Lower leg skin (tissue), 4 donors: ENCODE results near the gene LRRC75B. TPM values are rescaled to one million over a fixed set of nuclear protein-coding genes. Genes with fewer than 3 reads are reported as not detected.
A peak's percentile ranks its signal among the peaks of the same experiment; 100 is the strongest.
"Not testable (repeated sequence)": the region's sequence is repeated elsewhere in the genome, so short reads cannot be mapped to it uniquely, and the experiment has no call there.

ENCODE experiments used
- DNase-seq, 2 donors: peaks; one replicate each; pipeline ENCODE4 v3.0.0-alpha.2; 2019; ENCODE audit warnings: low spot score in 2 of 2
- H3K4me3 ChIP-seq: fragments of 200-600 bp; sonication (generic); 2 replicates; pipeline ENCODE4 v1.5.1; 2017; ENCODE audit warnings: mild to moderate bottlenecking, low read depth; ENCODE audit not compliant: poor library complexity, severe bottlenecking
- CTCF ChIP-seq, 3 donors: fragments of 450-650 bp; IDR thresholded peaks; one replicate each; pipeline ENCODE4 v1.5.1; 2016; ENCODE audit warnings: antibody characterized with exemption in 3 of 3, mild to moderate bottlenecking in 3 of 3, moderate library complexity in 2 of 3
- POLR2A ChIP-seq, 2 donors: fragments of 450-650 bp; IDR thresholded peaks; one replicate each; pipeline ENCODE4 v1.6.1; 2016 to 2017; ENCODE audit warnings: antibody characterized with exemption in 2 of 2, mild to moderate bottlenecking in 1 of 2, moderate library complexity in 1 of 2
- WGBS, 2 donors: methylation state at CpG; one replicate each; pipeline ENCODE4 v1.1.5; 2018; 5-methylcytosine and 5-hydroxymethylcytosine counted together
- intact Hi-C: fragments of 100-400 bp; cut with DNase I; formaldehyde crosslinking; loops from one replicate; pipeline ENCODE4 v1.15.0; 2023; ENCODE audit warnings: low total_unique reads
- total RNA-seq, 4 donors: library from RNA; depleted of rRNA; stranded (reverse); fragments of >200 nt; gene quantifications; one replicate each; pipeline ENCODE4 v1.1.0, GENCODE V29; 2016

Gene LRRC75B, protein sequence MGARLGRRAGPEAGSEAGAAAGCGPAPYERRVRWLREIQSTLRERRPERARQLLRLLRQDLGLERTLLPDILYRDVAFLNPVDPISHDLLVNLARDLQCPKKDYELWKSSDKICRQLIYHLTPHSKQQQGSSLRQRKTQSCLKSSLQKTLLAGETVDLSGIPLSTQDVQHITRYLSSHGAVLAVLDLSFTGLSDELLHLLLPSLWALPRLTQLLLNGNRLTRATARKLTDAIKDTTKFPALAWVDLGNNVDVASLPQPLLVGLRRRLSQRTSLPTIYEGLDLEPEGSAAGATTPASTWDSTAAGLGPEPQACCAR
- 10 to 100 TPM; 12.5 to 19.2 (median 16.5) TPM for total RNA-seq

GRCh38 chr22:24592851-24593558, at the start of gene LRRC75B:
Gene LRRC75B (minus strand): TSS chr22:24593073. CDS start chr22:24593039, 34 bp downstream.
- 5 to 13% methylated on average over 28 to 36 of the region's 72 CpGs for WGBS, 2 donors
- intact Hi-C loops: no loop called here
- peak within 1 kb of the TSS; percentile 53 for H3K4me3 ChIP-seq
- peak; percentile 81 to 97 for DNase-seq
- TF ChIP-seq POLR2A (IDR thresholded peaks at IDR 0.05): no peak
- no peak for TF ChIP-seq CTCF (IDR thresholded peaks at IDR 0.05)

DNA sequence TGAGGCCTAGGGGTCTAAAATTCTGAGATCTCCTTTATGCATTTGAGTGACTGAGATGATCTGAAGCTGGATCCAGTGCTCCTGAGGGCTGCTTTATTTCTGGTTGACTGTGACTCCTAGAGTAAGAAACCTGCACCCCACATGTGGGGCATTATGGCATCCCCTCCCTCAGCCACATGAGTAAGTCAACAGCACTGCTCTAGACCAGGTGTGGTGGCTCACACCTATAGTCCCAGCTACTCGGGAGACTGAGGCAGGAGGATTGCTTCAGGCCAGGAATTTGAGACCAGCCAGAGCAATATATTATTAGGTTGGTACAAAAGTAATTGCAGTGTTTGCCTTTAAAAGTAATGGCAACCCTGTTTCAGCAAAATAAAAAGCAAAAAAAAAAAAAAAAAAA, 49.4 kb upstream of the LRRC75B start:
- H3K4me3 ChIP-seq, DNase-seq, intact Hi-C loops: not testable (repeated sequence)
- WGBS, 2 donors: 55 to 75% methylated on average over 1 of the region's 1 CpG

DNA sequence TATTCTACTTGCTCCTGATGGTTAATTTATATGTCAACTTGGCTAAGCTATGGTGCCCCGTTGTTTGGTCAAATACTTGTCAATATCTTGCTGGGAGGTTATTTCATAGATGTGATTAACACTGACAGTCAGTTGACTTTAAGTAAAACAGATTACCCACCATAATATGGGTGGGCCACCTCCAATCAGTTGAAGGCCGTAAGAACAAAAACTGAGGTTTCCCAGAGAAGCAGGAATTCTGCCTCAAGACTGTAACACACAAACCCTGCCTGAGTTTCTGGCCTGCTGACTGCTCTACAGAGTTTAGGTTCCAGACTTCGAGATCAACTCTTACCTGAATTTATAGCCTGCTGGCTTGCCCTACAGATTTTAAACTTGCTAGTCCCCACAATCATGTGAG, 43.6 kb upstream of the LRRC75B start:
- intact Hi-C loops, H3K4me3 ChIP-seq, DNase-seq: not testable (repeated sequence)
- 77 to 85% methylated on average over 3 of the region's 3 CpGs for WGBS, 2 donors

DNA sequence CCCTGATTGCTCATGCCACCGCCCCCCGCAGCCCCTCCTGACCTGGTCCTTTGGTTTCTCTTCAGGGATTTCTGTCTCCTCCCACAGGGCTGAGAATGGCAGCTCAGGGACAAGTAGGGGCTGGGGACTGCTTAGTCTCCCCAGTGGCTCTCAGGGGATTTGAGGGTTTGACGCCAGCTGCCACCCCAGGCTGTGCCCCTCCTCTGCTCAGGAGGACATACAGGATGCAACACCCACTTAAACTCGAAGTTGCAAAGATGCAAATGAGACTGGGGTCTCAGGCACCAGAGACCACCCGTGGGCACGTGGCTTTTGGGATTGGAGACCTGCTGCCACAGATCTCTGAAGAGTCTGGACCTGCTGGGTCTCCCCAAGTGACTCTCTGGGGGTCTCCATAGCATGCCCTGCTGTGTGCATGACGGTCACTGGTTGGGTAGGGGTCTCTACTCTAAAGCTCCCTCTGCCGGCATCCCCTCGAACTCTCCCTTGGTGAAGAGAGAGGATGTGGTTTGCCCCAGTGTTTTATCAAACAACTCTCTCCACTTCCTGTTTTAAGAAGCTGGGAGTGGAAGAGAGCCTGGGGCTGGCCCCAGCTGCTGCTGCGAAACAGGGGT, 42.0 kb upstream of the LRRC75B start:
- H3K4me3 ChIP-seq, intact Hi-C loops, DNase-seq: not testable (repeated sequence)
- WGBS, 2 donors: 45 to 54% methylated on average over 9 to 10 of the region's 10 CpGs

DNA sequence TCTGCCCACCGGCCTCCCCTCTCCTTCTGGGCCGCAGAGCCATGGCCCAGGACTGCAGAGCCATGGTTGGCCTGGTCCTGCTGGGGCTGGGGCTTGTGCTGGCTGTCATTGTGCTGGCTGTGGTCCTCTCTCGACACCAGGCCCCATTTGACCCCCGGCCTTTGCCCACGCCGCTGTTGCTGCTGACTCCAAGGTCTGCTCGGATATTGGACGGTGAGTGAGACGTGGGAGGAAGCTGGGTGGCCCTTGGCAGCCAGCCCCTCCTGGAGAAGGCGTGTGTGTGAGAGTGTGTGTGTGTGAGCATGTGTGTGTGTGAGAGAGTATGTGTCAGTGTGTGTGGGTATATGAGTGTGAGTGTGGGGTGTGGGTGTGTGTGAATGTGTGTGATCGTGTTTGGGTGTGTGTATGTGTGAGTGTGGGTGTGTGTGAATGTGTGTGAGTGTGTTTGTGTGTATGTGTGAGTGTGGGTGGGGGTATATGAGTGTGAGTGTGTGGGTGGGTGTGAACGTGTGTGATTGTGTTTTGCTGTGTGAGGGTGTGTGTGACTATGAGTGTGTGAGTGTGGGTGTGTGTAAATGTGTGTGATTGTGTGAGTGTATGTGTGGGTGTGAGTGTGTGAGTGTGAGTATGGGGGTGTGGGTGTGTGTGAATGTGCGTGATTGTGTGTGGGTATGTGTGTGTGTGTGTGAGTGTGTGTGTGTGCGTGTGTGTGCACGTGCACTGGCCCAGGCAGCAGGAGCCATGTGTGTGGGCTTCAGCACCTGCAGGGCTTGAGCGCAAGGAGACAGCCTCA, 40.6 kb upstream of the LRRC75B start:
- intact Hi-C loops, DNase-seq, H3K4me3 ChIP-seq: not testable (repeated sequence)
- WGBS, 2 donors: 59 to 62% methylated on average over 15 to 16 of the region's 16 CpGs

DNA sequence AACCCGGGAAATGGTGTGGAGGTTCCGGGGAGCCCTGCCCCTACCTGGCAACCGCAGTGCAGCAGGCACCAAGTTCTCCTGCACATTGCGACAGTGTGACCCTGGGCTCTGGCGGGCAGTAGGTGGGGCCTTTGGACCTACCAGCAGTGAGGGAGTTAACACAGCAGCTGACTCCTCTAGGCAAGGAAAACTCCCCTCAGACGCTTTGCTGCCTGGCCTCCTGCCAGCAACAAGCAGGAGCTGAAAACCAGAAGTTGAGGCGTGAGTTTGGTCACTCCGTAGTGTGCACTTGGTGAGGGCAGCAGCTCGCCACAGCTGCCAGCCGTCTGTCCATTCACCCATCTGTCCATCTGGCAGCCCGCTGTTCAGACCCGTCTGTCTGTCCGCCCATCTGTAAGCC, 39.8 kb upstream of the LRRC75B start:
- DNase-seq, intact Hi-C loops, H3K4me3 ChIP-seq: not testable (repeated sequence)
- 32 to 57% methylated on average over 5 to 9 of the region's 13 CpGs for WGBS, 2 donors

- DNase-seq, H3K4me3 ChIP-seq, intact Hi-C loops: not testable (repeated sequence)
- 65 to 66% methylated on average over 7 to 16 of the region's 16 CpGs for WGBS, 2 donors
Observed at GRCh38 chr22:24631430-24632122, 38.7 kb upstream of the LRRC75B start.

DNA sequence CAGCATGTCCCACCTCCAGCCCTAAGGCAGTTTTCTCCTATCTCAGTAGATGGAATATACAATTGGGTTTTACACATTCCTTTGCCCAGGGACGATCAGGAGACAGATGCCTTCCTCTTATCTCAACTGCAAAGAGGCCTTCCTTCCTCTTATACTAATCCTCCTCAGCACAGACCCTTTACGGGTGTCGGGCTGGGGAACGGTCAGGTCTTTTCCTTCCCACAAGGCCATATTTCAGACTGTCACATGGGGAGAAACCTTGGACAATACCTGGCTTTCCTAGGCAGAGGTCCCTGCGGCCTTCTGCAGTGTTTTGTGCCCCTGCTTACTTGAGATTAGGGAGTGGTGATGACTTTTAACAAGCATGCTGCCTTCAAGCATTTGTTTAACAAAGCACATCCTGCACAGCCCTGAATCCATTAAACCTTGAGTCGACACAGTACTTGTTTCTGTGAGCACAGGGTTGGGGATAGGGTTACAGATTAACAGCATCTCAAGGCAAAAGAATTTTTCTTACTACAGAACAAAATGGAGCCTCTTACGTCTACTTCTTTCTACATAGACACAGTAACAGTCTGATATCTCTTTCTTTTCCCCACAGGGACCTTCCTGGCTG, 38.0 kb upstream of the LRRC75B start:
- WGBS, 2 donors: 61 to 64% methylated on average over 7 of the region's 7 CpGs
- intact Hi-C loops, H3K4me3 ChIP-seq, DNase-seq: not testable (repeated sequence)

DNA sequence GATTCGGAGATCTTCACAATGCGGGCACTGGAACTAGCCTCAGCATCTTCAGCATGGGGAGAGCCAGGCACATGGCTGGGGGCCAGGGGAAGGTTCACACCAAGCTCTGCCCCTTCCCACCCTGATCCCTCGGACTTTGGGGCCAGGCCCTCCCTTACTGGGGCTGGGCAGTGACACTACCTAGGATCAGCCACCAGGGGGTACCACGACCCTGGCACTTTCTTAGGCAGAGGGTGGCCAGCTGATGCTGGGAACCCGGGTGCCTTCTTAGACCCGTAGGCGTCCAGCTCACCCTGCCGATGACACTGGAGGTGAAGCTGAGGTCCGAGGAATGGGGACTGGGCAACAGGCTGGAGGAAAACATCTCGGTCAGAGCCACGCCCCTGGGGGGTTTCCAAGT, 36.2 kb upstream of the LRRC75B start:
- 30% methylated on average over 7 of the region's 11 CpGs; no CpG with 5 or more reads in 1 of the 2 donors for WGBS, 2 donors
- H3K4me3 ChIP-seq, DNase-seq, intact Hi-C loops: not testable (repeated sequence)

DNA sequence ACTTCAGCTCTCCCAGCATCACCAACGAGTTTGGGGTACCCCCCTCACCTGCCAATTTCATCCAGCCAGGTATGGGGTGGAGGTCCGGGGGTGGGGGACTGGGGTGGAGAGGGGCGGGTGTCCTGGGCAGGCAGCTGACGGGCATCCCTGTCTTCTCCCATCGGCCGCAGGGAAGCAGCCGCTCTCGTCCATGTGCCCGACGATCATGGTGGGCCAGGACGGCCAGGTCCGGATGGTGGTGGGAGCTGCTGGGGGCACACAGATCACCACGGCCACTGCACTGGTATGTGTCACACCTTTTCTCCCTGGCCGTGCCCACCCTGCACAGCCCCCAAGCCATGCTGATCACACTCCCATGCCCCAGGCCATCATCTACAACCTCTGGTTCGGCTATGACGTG, 35.0 kb upstream of the LRRC75B start:
- intact Hi-C loops, DNase-seq, H3K4me3 ChIP-seq: not testable (repeated sequence)
- whole genome bisulfite sequencing, 2 donors: 93% methylated on average over 11 of the region's 16 CpGs; no CpG with 5 or more reads in 1 of the 2 donors

DNA sequence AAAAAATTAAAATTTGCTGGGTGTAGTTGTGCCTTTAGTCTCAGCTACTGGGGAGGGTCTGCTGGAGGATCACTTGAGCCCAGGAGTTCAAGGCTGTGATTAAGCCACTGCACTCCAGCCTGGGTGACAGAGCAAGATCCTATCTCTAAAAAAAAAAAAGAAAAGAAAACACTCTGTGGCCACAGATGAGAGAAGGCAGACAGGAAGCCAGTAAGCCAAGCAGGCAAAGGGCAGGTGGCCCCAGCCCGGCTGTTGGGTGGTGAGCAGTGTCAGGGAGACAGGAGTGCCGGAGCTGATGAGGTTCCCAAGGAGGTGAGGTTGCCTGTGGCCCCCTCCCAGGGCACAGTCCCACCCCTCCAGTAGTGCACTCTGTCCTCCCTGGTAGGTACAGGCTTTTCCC, 29.7 kb upstream of the LRRC75B start:
- intact Hi-C loops, DNase-seq, H3K4me3 ChIP-seq: not testable (repeated sequence)
- WGBS, 2 donors: 71 to 83% methylated on average over 2 of the region's 2 CpGs

GRCh38 chr22:24621244-24621643, 28.4 kb upstream of the LRRC75B start:
- WGBS, 2 donors: 70 to 79% methylated on average over 3 to 4 of the region's 5 CpGs
- DNase-seq, H3K4me3 ChIP-seq, intact Hi-C loops: not testable (repeated sequence)
